Gastroesophageal sphincter (tissue), 4 donors: ENCODE results near the gene MOV10L1. TPM values are rescaled to one million over a fixed set of nuclear protein-coding genes. Genes with fewer than 3 reads are reported as not detected.

Source experiments
- ATAC-seq: fragments of 150-250 bp; one replicate; pipeline ENCODE4 v1.9.1; 2016; ENCODE audit warnings: mild to moderate bottlenecking, moderate library complexity
- H3K27ac ChIP-seq, 4 donors: fragments of 200-600 bp; sonication (generic) in 3 of 4; 1 replicate in 3 of 4; 2 replicates in 1 of 4; pipeline ENCODE4 v1.5.1; 2016 to 2019
- H3K27me3 ChIP-seq: fragments of 200-600 bp; sonication (generic); one replicate; pipeline ENCODE4 v1.5.1; 2019
- H3K36me3 ChIP-seq, 2 donors: fragments of 200-600 bp; sonication (generic); one replicate each; pipeline ENCODE4 v1.5.1; 2019; ENCODE audit warnings: control low read depth in 1 of 2
- H3K4me1 ChIP-seq, 3 donors: fragments of 200-600 bp; sonication (generic); 1 replicate in 2 of 3; 2 replicates in 1 of 3; pipeline ENCODE4 v1.5.1; 2016 to 2019; ENCODE audit warnings: control low read depth in 2 of 3
- H3K4me3 ChIP-seq, 2 donors: fragments of 200-600 bp; sonication (generic); one replicate each; pipeline ENCODE4 v1.5.1; 2019; ENCODE audit warnings: mild to moderate bottlenecking in 1 of 2, moderate library complexity in 1 of 2
- H3K9me3 ChIP-seq, 3 donors: fragments of 200-600 bp; sonication (generic); one replicate each; pipeline ENCODE4 v1.5.1; 2017 to 2019; ENCODE audit warnings: control low read depth in 2 of 3
- CTCF ChIP-seq, 4 experiments: fragments of 200-600 bp in 2 of 4; fragments of 450-650 bp in 2 of 4; sonication (generic) in 1 of 4; IDR thresholded peaks; one replicate each; pipeline ENCODE4 v1.5.1; 2017 to 2019; ENCODE audit warnings: antibody characterized with exemption in 4 of 4, mild to moderate bottlenecking in 2 of 4, moderate library complexity in 2 of 4
- EP300 ChIP-seq: sonication (generic); formaldehyde crosslinking; IDR thresholded peaks from one replicate; pipeline ENCODE4 v1.6.1; 2017; ENCODE audit warnings: antibody characterized with exemption, mild to moderate bottlenecking
- POLR2A ChIP-seq, 2 donors: fragments of 450-650 bp; IDR thresholded peaks; one replicate each; pipeline ENCODE4 v1.6.1; 2017; ENCODE audit warnings: antibody characterized with exemption in 2 of 2, mild to moderate bottlenecking in 2 of 2, moderate library complexity in 1 of 2
- POLR2AphosphoS5 ChIP-seq: sonication (generic); formaldehyde crosslinking; IDR thresholded peaks from one replicate; pipeline ENCODE4 v1.6.1; 2017; ENCODE audit warnings: antibody characterized with exemption
- WGBS, 2 donors: methylation state at CpG; one replicate each; pipeline ENCODE4 v1.1.5; 2018; ENCODE audit warnings: low coverage in 1 of 2; 5-methylcytosine and 5-hydroxymethylcytosine counted together
- total RNA-seq, 4 donors: library from RNA; depleted of rRNA; stranded (reverse); fragments of >200 nt; gene quantifications; one replicate each; pipeline ENCODE4 v1.1.0, GENCODE V29; 2016

Gene MOV10L1
- total RNA-seq, 4 donors from 2014 or later, result 0.78 TPM; not detected in 3

- WGBS, 2 donors, result 82 to 100% methylated on average over 1 to 19 of the region's 98 CpGs
- no peak overlapping the region for H3K4me3 ChIP-seq
- ATAC-seq, result no peak
- no peaks in the 10 kb centered on the region for H3K4me1 ChIP-seq
- H3K9me3 ChIP-seq, result no peaks in the 10 kb centered on the region
- H3K27ac ChIP-seq, result no peak overlapping the region
- TF ChIP-seq POLR2AphosphoS5 (no peak), CTCF (IDR thresholded peaks at IDR 0.05) (no peak), POLR2A (IDR thresholded peaks at IDR 0.05) (no peak), EP300 (no peak)
- peaks cover 83% of the 10 kb centered on the region for H3K27me3 ChIP-seq
- no peaks in the 10 kb centered on the region for H3K36me3 ChIP-seq
Observed at GRCh38 chr22:50177537-50178470, 88.0 kb downstream of the MOV10L1 start.

- H3K9me3 ChIP-seq, result no peaks in the 10 kb centered on the region
- no CpG with 5 or more reads among the region's 22 CpGs for WGBS, 2 donors
- H3K4me3 ChIP-seq, result no peak overlapping the region
- TF ChIP-seq EP300, result no peak
- no peak for TF ChIP-seq POLR2AphosphoS5
- no peaks in the 10 kb centered on the region for H3K36me3 ChIP-seq
- no peak for ATAC-seq
- peaks cover 77% of the 10 kb centered on the region for H3K27me3 ChIP-seq
- H3K4me1 ChIP-seq, result peaks cover 0 to under 1% (median 0%) of the 10 kb centered on the region in 3 donors
- no peak overlapping the region for H3K27ac ChIP-seq
Observed at GRCh38 chr22:50178471-50178864, 88.7 kb downstream of the MOV10L1 start.

- ATAC-seq, result no peak
- no peak for TF ChIP-seq POLR2A (IDR thresholded peaks at IDR 0.05)
- TF ChIP-seq EP300, result no peak
- TF ChIP-seq POLR2AphosphoS5, result no peak
- TF ChIP-seq CTCF (IDR thresholded peaks at IDR 0.05), result no peak
- 60 to 96% methylated on average over 2 to 5 of the region's 64 CpGs for WGBS, 2 donors
- H3K36me3 ChIP-seq, result no peaks in the 10 kb centered on the region
- no peak overlapping the region for H3K27ac ChIP-seq
- peaks cover 0 to 7% (median 2%) of the 10 kb centered on the region in 3 donors for H3K4me1 ChIP-seq
- peaks cover 70% of the 10 kb centered on the region for H3K27me3 ChIP-seq
- no peak overlapping the region for H3K4me3 ChIP-seq
- no peaks in the 10 kb centered on the region for H3K9me3 ChIP-seq
Observed at GRCh38 chr22:50178871-50179869, 89.4 kb downstream of the MOV10L1 start.

DNA sequence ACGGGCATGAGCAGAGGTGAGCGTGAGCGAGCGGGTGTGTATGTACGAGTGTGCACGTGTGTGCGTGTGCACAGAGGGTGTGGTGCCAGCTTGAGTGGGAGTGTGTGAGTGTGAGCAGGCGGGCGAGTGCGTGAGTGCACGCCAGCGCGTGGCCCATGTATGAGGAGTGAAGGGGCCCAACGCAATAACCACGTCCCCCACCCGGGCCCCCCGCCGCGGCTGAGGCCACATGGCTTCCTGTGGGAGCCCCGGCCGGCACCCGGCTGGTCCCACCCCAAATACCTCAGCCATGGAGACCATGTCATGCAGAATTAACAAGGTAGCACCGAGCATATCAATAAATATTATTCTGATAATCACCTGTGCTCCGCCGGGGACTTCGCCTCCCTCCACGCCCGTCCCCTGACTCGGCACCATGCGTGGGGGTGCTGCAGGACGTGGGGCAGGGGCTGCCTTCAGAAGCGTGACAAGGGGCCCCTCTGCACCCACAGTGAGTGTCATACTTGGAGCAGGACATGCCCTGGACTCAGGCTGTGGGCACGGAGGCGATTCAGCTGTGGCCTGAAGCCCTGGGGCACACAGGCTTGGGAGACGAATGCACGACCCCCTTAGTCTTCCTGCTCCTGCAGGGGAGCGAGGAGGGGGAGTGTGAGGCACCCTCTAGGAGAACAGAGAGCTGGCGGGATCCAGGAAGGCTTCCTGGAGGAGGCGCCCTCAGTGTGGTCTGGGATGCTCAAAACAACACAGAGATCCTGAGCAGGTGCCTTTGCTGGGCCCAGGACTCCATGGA, 90.3 kb downstream of the MOV10L1 start:
- TF ChIP-seq POLR2A (IDR thresholded peaks at IDR 0.05) (no peak), POLR2AphosphoS5 (no peak), EP300 (no peak), CTCF (IDR thresholded peaks at IDR 0.05) (no peak)
- ATAC-seq, result no peak
- Histone ChIP-seq H3K27me3 (peaks cover 61% of the 10 kb centered on the region), H3K36me3 (no peaks in the 10 kb centered on the region), H3K27ac (no peak overlapping the region), H3K4me3 (no peak overlapping the region), H3K9me3 (no peaks in the 10 kb centered on the region), H3K4me1 (peaks cover 0 to 17% (median 7%) of the 10 kb centered on the region in 3 donors)
- 71 to 80% methylated on average over 7 to 21 of the region's 39 CpGs for WGBS, 2 donors
